AG04450 (cell line): ENCODE data around the gene LRMDA. TPM values are rescaled to one million over a fixed set of nuclear protein-coding genes. Genes with fewer than 3 reads are reported as not detected.

Source experiments
- CTCF ChIA-PET: fragments of 300-600, 350-600 bp; formaldehyde crosslinking; extraction: SDS; loops from one replicate; lab custom pipeline; 2022; ENCODE audit warnings: antibody characterized with exemption, inconsistent platforms; lab: Charles Lee
- POLR2A ChIA-PET: fragments of 350-600 bp; formaldehyde crosslinking; extraction: SDS; loops from one replicate; lab custom pipeline; 2021; ENCODE audit warnings: antibody characterized with exemption, inconsistent platforms; lab: Yijun Ruan, JAX
- DNase-seq: peaks from one replicate; pipeline ENCODE4 v3.0.0-alpha.2; 2011; ENCODE audit warnings: low read depth, low spot score
- H3K27ac ChIP-seq: one replicate; pipeline ENCODE4 v1.5.1; 2012; ENCODE audit warnings: low read depth, low read length, control low read depth
- H3K27me3 ChIP-seq: one replicate; pipeline ENCODE4 v1.6.0; 2012; ENCODE audit warnings: low read length; ENCODE audit not compliant: control insufficient read depth, insufficient read depth
- H3K4me3 ChIP-seq: 2 replicates; pipeline ENCODE4 v1.5.1; 2011; ENCODE audit warnings: mild to moderate bottlenecking, low read depth, low read length, control low read depth
- H3K9me3 ChIP-seq: 2 replicates; pipeline ENCODE4 v1.5.1; 2012; ENCODE audit warnings: low read length; ENCODE audit not compliant: control insufficient read depth, insufficient read depth
- polyA plus RNA-seq: library from polyadenylated mRNA; depleted of rRNA; stranded (reverse); fragments of >200 nt; gene quantifications from 2 replicates; pipeline ENCODE4 v1.2.3, GENCODE V29; 2011
- TF ChIP-seq, protein P1 (sequence below): IDR thresholded peaks from 2 replicates; pipeline ENCODE4 v1.5.1; 2011; ENCODE audit warnings: low read depth, low read length, control low read depth, inconsistent platforms

The LRMDA gene
- polyA plus RNA-seq, 1 experiment: 0.12 TPM

- CTCF ChIA-PET: no interaction called here
- TF ChIP-seq, protein P1, sequence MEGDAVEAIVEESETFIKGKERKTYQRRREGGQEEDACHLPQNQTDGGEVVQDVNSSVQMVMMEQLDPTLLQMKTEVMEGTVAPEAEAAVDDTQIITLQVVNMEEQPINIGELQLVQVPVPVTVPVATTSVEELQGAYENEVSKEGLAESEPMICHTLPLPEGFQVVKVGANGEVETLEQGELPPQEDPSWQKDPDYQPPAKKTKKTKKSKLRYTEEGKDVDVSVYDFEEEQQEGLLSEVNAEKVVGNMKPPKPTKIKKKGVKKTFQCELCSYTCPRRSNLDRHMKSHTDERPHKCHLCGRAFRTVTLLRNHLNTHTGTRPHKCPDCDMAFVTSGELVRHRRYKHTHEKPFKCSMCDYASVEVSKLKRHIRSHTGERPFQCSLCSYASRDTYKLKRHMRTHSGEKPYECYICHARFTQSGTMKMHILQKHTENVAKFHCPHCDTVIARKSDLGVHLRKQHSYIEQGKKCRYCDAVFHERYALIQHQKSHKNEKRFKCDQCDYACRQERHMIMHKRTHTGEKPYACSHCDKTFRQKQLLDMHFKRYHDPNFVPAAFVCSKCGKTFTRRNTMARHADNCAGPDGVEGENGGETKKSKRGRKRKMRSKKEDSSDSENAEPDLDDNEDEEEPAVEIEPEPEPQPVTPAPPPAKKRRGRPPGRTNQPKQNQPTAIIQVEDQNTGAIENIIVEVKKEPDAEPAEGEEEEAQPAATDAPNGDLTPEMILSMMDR: no peak
These were observed 744.7 kb downstream of the LRMDA start for GRCh38 chr10:76176166-76176550.

DNA sequence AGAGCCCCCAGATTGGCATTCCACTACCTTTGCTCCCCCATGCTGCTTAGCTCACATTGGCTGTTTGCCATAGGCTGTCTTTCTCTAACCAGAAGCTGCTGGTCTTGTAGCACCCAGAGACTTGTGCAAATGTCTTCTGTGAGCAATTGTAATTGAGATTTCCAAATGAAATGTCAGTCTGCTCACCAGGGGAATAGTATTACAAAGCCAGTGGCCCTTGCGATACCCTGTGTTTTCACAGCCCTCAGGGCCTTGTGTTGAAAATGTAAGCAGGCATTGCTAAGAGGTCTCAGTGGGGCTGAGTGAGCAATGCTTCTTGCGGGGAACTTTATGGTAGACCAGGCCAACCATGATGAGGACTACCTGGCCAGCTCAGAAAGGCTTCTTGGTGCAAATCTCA, 746.5 kb downstream of the LRMDA start:
- H3K27ac ChIP-seq: no peak overlapping the region
- no peaks in the 10 kb centered on the region for H3K9me3 ChIP-seq
- CTCF ChIA-PET: interaction anchor here (0.7 kb wide), 1 partner anchor 782 kb away, joined by 3 read pairs; no protein-coding TSS in a partner anchor
- TF ChIP-seq, protein P1: no peak
- no peak overlapping the region for H3K4me3 ChIP-seq
- H3K27me3 ChIP-seq: peaks cover 7% of the 10 kb centered on the region
- POLR2A ChIA-PET: no interaction called here
- no peak for DNase-seq

More at GRCh38 chr10:76176166-76176550, 744.7 kb downstream of the LRMDA start:
- Histone ChIP-seq H3K27ac (no peak overlapping the region), H3K27me3 (peaks cover 6% of the 10 kb centered on the region), H3K9me3 (no peaks in the 10 kb centered on the region), H3K4me3 (no peak overlapping the region)
- DNase-seq: no peak
- POLR2A ChIA-PET: no interaction called here

GRCh38 chr10:76178532-76179292, 747.3 kb downstream of the LRMDA start:
- peaks cover 7% of the 10 kb centered on the region for H3K27me3 ChIP-seq
- POLR2A ChIA-PET: no interaction called here
- H3K9me3 ChIP-seq: no peaks in the 10 kb centered on the region
- TF ChIP-seq, protein P1: no peak
- CTCF ChIA-PET: no interaction called here
- no peak for DNase-seq
- no peak overlapping the region for H3K4me3 ChIP-seq
- no peak overlapping the region for H3K27ac ChIP-seq

DNA sequence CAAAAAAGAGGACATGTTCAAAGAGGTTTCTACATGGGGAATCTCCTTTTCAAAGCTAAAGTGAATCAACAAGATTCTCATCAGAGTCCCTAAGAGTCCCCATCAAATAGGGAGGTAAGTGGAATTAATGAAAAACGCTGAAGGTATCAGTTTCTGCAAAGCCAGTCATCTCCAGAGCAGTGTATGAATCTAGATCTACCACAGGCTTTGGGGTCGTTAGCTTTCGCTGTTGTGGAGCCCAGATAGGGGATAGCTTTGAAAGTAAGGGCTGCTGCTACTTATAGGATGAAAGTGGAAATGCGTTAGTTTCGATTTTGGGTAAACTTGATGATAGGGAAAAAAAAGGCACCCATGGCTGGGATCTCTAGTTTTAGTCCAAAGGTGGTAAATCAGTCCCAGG, 748.4 kb downstream of the LRMDA start:
- CTCF ChIA-PET: no interaction called here
- H3K27me3 ChIP-seq: peaks cover 7% of the 10 kb centered on the region
- no peak overlapping the region for H3K4me3 ChIP-seq
- TF ChIP-seq, protein P1: no peak
- no peak for DNase-seq
- H3K27ac ChIP-seq: no peak overlapping the region
- no peaks in the 10 kb centered on the region for H3K9me3 ChIP-seq
- POLR2A ChIA-PET: no interaction called here

GRCh38 chr10:76184647-76185046, 753.2 kb downstream of the LRMDA start:
- H3K27me3 ChIP-seq: peaks cover 2% of the 10 kb centered on the region
- no peaks in the 10 kb centered on the region for H3K9me3 ChIP-seq
- no peak overlapping the region for H3K4me3 ChIP-seq
- TF ChIP-seq, protein P1: no peak
- POLR2A ChIA-PET: no interaction called here
- H3K27ac ChIP-seq: no peak overlapping the region
- no peak for DNase-seq
- CTCF ChIA-PET: no interaction called here
